ENCODE measurements around the gene QSER1. TPM values are rescaled to one million over a fixed set of nuclear protein-coding genes. Genes with fewer than 3 reads are reported as not detected.
"Not testable (repeated sequence)": the region's sequence is repeated elsewhere in the genome, so short reads cannot be mapped to it uniquely, and the experiment has no call there.

Gene QSER1
- total RNA-seq, 1 experiment from 2014 or later, result 60.9 TPM

- Histone ChIP-seq H3K79me2 (ENCODE audit: low read length) (peaks cover 95% of the 10 kb centered on the region), H3K27me3 (ENCODE audit: low read length) (no peaks in the 10 kb centered on the region), H3K27ac (ENCODE audit: low read length) (no peak overlapping the region), H3K4me2 (ENCODE audit: low read depth, low read length, poor library complexity, severe bottlenecking) (no peak overlapping the region), H3K4me1 (ENCODE audit: low read length) (peaks cover 14% of the 10 kb centered on the region; the same call in 1 of the 2 replicates), H3K36me3 (ENCODE audit: insufficient read depth, low read length) (peaks cover 11% of the 10 kb centered on the region; the same call in 1 of the 2 replicates), H3K9me3 (ENCODE audit: low read length) (no peaks in the 10 kb centered on the region), H3K9ac (ENCODE audit: low read length) (no peak overlapping the region), H3K4me3 (ENCODE audit: low read length) (no peak overlapping the region), H2AFZ (ENCODE audit: low read length) (no peak overlapping the region), H3K9me2 (replicated peaks; ENCODE audit: insufficient read depth, low read length) (no peaks in the 10 kb centered on the region), H4K20me1 (ENCODE audit: insufficient read depth, low read depth, low read length) (no peaks in the 10 kb centered on the region)
- DNase-seq, result no peak
Observed at GRCh38 chr11:32920570-32920969, 28.0 kb downstream of the QSER1 start.

GRCh38 chr11:32921204-32921603 is 28.6 kb downstream of the QSER1 start:
- Histone ChIP-seq H4K20me1 (ENCODE audit: insufficient read depth, low read depth, low read length) (no peaks in the 10 kb centered on the region), H3K27me3 (ENCODE audit: low read length) (no peaks in the 10 kb centered on the region), H3K4me2 (ENCODE audit: low read depth, low read length, poor library complexity, severe bottlenecking) (no peak overlapping the region), H3K9ac (ENCODE audit: low read length) (no peak overlapping the region), H3K79me2 (ENCODE audit: low read length) (peaks cover 95% of the 10 kb centered on the region), H3K4me3 (ENCODE audit: low read length) (no peak overlapping the region), H3K4me1 (ENCODE audit: low read length) (peaks cover 14% of the 10 kb centered on the region; the same call in 1 of the 2 replicates), H2AFZ (ENCODE audit: low read length) (no peak overlapping the region), H3K9me3 (ENCODE audit: low read length) (no peaks in the 10 kb centered on the region), H3K27ac (ENCODE audit: low read length) (no peak overlapping the region), H3K9me2 (replicated peaks; ENCODE audit: insufficient read depth, low read length) (no peaks in the 10 kb centered on the region), H3K36me3 (ENCODE audit: insufficient read depth, low read length) (peaks cover 12% of the 10 kb centered on the region; the same call in 1 of the 2 replicates)
- no peak for DNase-seq

- no peak for DNase-seq
- H3K27ac ChIP-seq (ENCODE audit: low read length), result no peak overlapping the region
- H3K36me3 ChIP-seq (ENCODE audit: insufficient read depth, low read length), result peaks cover 67% of the 10 kb centered on the region
Observed at GRCh38 chr11:32931606-32932005, 39.0 kb downstream of the QSER1 start.

GRCh38 chr11:32932196-32932595 is 39.6 kb downstream of the QSER1 start:
- Histone ChIP-seq H3K36me3 (ENCODE audit: insufficient read depth, low read length) (peaks cover 72% of the 10 kb centered on the region), H2AFZ (ENCODE audit: low read length) (no peak overlapping the region), H3K27me3 (ENCODE audit: low read length) (no peaks in the 10 kb centered on the region)

More at GRCh38 chr11:32931606-32932005, 39.0 kb downstream of the QSER1 start:
- Histone ChIP-seq H3K9me3 (ENCODE audit: low read length) (no peaks in the 10 kb centered on the region), H3K27me3 (ENCODE audit: low read length) (no peaks in the 10 kb centered on the region), H3K79me2 (ENCODE audit: low read length) (peaks cover 88% of the 10 kb centered on the region), H3K4me3 (ENCODE audit: low read length) (no peak overlapping the region), H3K9me2 (replicated peaks; ENCODE audit: insufficient read depth, low read length) (no peaks in the 10 kb centered on the region), H4K20me1 (ENCODE audit: insufficient read depth, low read depth, low read length) (no peaks in the 10 kb centered on the region), H2AFZ (ENCODE audit: low read length) (no peak overlapping the region), H3K9ac (ENCODE audit: low read length) (no peak overlapping the region), H3K4me2 (ENCODE audit: low read depth, low read length, poor library complexity, severe bottlenecking) (no peak overlapping the region), H3K4me1 (ENCODE audit: low read length) (peaks cover 4% of the 10 kb centered on the region)

GRCh38 chr11:32935462-32936029 is 42.9 kb downstream of the QSER1 start:
- Histone ChIP-seq H3K9ac (ENCODE audit: low read length) (no peak overlapping the region), H3K4me3 (ENCODE audit: low read length) (no peak overlapping the region), H3K4me1 (ENCODE audit: low read length) (peaks cover 18% of the 10 kb centered on the region), H3K9me3 (ENCODE audit: low read length) (no peaks in the 10 kb centered on the region), H3K36me3 (ENCODE audit: insufficient read depth, low read length) (peaks cover 86% of the 10 kb centered on the region), H3K79me2 (ENCODE audit: low read length) (peaks cover 94% of the 10 kb centered on the region), H3K9me2 (replicated peaks; ENCODE audit: insufficient read depth, low read length) (no peaks in the 10 kb centered on the region), H4K20me1 (ENCODE audit: insufficient read depth, low read depth, low read length) (no peaks in the 10 kb centered on the region), H3K27ac (ENCODE audit: low read length) (no peak overlapping the region), H3K27me3 (ENCODE audit: low read length) (no peaks in the 10 kb centered on the region), H2AFZ (ENCODE audit: low read length) (no peak overlapping the region), H3K4me2 (ENCODE audit: low read depth, low read length, poor library complexity, severe bottlenecking) (no peak overlapping the region)
- peak; percentile 82 for DNase-seq

More at GRCh38 chr11:32932196-32932595, 39.6 kb downstream of the QSER1 start:
- H3K9ac ChIP-seq (ENCODE audit: low read length), result no peak overlapping the region
- H3K27ac ChIP-seq (ENCODE audit: low read length), result no peak overlapping the region
- H3K79me2 ChIP-seq (ENCODE audit: low read length), result peaks cover 88% of the 10 kb centered on the region
- H3K4me1 ChIP-seq (ENCODE audit: low read length), result peaks cover 4% of the 10 kb centered on the region
- H3K4me2 ChIP-seq (ENCODE audit: low read depth, low read length, poor library complexity, severe bottlenecking), result no peak overlapping the region
- no peak for DNase-seq
- H3K4me3 ChIP-seq (ENCODE audit: low read length), result no peak overlapping the region
- H3K9me2 ChIP-seq (replicated peaks; ENCODE audit: insufficient read depth, low read length), result no peaks in the 10 kb centered on the region
- H3K9me3 ChIP-seq (ENCODE audit: low read length), result no peaks in the 10 kb centered on the region
- no peaks in the 10 kb centered on the region for H4K20me1 ChIP-seq (ENCODE audit: insufficient read depth, low read depth, low read length)

- not testable (repeated sequence) for H4K20me1 ChIP-seq (ENCODE audit: insufficient read depth, low read depth, low read length); H3K9me2 ChIP-seq (replicated peaks; ENCODE audit: insufficient read depth, low read length); DNase-seq; H2AFZ ChIP-seq (ENCODE audit: low read length); H3K27ac ChIP-seq (ENCODE audit: low read length); H3K27me3 ChIP-seq (ENCODE audit: low read length); H3K9me3 ChIP-seq (ENCODE audit: low read length); H3K4me2 ChIP-seq (ENCODE audit: low read depth, low read length, poor library complexity, severe bottlenecking); H3K4me3 ChIP-seq (ENCODE audit: low read length); H3K9ac ChIP-seq (ENCODE audit: low read length)
- H3K4me1 ChIP-seq (ENCODE audit: low read length), result peaks cover 18% of the 10 kb centered on the region
- peaks cover 86% of the 10 kb centered on the region for H3K36me3 ChIP-seq (ENCODE audit: insufficient read depth, low read length)
- H3K79me2 ChIP-seq (ENCODE audit: low read length), result peaks cover 93% of the 10 kb centered on the region
Observed at GRCh38 chr11:32936178-32936577, 43.6 kb downstream of the QSER1 start.

GRCh38 chr11:32937283-32937682 is 44.7 kb downstream of the QSER1 start:
- DNase-seq; H3K4me3 ChIP-seq (ENCODE audit: low read length); H3K9me2 ChIP-seq (replicated peaks; ENCODE audit: insufficient read depth, low read length); H3K27ac ChIP-seq (ENCODE audit: low read length); H3K9me3 ChIP-seq (ENCODE audit: low read length); H4K20me1 ChIP-seq (ENCODE audit: insufficient read depth, low read depth, low read length); H3K4me2 ChIP-seq (ENCODE audit: low read depth, low read length, poor library complexity, severe bottlenecking); H2AFZ ChIP-seq (ENCODE audit: low read length); H3K9ac ChIP-seq (ENCODE audit: low read length); H3K27me3 ChIP-seq (ENCODE audit: low read length): not testable (repeated sequence)
- peaks cover 82% of the 10 kb centered on the region for H3K79me2 ChIP-seq (ENCODE audit: low read length)
- H3K36me3 ChIP-seq (ENCODE audit: insufficient read depth, low read length), result peaks cover 75% of the 10 kb centered on the region
- peaks cover 18% of the 10 kb centered on the region for H3K4me1 ChIP-seq (ENCODE audit: low read length)

GRCh38 chr11:32939046-32939445 is 46.4 kb downstream of the QSER1 start:
- H3K9me2 ChIP-seq (replicated peaks; ENCODE audit: insufficient read depth, low read length), result no peaks in the 10 kb centered on the region
- H3K4me3 ChIP-seq (ENCODE audit: low read length), result no peak overlapping the region
- H2AFZ ChIP-seq (ENCODE audit: low read length), result no peak overlapping the region
- H3K36me3 ChIP-seq (ENCODE audit: insufficient read depth, low read length), result peaks cover 59% of the 10 kb centered on the region
- no peak overlapping the region for H3K27ac ChIP-seq (ENCODE audit: low read length)
- H3K4me1 ChIP-seq (ENCODE audit: low read length), result peaks cover 18% of the 10 kb centered on the region
- no peak for DNase-seq
- H3K9ac ChIP-seq (ENCODE audit: low read length), result no peak overlapping the region
- no peaks in the 10 kb centered on the region for H3K9me3 ChIP-seq (ENCODE audit: low read length)
- H3K4me2 ChIP-seq (ENCODE audit: low read depth, low read length, poor library complexity, severe bottlenecking), result no peak overlapping the region
- no peaks in the 10 kb centered on the region for H4K20me1 ChIP-seq (ENCODE audit: insufficient read depth, low read depth, low read length)
- peaks cover 68% of the 10 kb centered on the region for H3K79me2 ChIP-seq (ENCODE audit: low read length)
- no peaks in the 10 kb centered on the region for H3K27me3 ChIP-seq (ENCODE audit: low read length)

All from Karpas-422 (cell line).